ENCODE measurements around the gene VARS1.

- TF ChIP-seq, protein P1, sequence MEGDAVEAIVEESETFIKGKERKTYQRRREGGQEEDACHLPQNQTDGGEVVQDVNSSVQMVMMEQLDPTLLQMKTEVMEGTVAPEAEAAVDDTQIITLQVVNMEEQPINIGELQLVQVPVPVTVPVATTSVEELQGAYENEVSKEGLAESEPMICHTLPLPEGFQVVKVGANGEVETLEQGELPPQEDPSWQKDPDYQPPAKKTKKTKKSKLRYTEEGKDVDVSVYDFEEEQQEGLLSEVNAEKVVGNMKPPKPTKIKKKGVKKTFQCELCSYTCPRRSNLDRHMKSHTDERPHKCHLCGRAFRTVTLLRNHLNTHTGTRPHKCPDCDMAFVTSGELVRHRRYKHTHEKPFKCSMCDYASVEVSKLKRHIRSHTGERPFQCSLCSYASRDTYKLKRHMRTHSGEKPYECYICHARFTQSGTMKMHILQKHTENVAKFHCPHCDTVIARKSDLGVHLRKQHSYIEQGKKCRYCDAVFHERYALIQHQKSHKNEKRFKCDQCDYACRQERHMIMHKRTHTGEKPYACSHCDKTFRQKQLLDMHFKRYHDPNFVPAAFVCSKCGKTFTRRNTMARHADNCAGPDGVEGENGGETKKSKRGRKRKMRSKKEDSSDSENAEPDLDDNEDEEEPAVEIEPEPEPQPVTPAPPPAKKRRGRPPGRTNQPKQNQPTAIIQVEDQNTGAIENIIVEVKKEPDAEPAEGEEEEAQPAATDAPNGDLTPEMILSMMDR (IDR thresholded peaks at IDR 0.05): no peak
- no peak for TF ChIP-seq POLR2A (IDR thresholded peaks at IDR 0.05)
Observed at GRCh38 chr6:31844507-31844906, 49.0 kb upstream of the VARS1 start.

Measured in lower leg skin (tissue), 3 donors.